HG02798 (cell line): ENCODE results near the gene MCEMP1.

Experiments
- ATAC-seq: cut with Tn5 transposase; IDR thresholded peaks from one replicate; pipeline ENCODE4 v1.9.1; 2021; ENCODE audit warnings: mild to moderate bottlenecking; ENCODE audit not compliant: unreplicated experiment, poor library complexity

The MCEMP1 gene

DNA sequence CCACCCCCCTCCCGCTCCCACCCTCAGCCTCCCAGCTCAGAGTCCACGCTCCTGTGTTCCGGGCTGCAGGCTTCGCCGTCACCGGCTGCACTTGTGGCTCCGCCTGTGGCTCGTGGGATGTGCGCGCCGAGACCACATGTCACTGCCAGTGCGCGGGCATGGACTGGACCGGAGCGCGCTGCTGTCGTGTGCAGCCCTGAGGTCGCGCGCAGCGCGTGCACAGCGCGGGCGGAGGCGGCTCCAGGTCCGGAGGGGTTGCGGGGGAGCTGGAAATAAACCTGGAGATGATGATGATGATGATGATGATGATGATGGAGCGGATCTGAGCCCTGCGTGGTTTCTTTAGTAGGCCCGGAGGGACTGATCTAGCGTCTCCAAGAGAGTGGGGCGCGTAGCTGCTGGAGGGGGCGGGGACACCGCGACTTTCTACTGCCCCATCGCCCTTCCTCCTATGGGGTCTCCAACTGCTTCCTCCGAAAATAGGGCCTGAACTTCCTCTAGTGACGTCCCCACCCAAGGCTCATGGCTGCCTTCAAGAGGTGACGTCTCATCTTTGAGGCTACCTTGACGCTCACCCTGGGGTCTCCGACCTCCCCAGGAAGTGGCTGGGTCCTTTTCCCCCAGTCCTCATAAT is 6.6 kb upstream of the MCEMP1 start:
- ATAC-seq: no peak

DNA sequence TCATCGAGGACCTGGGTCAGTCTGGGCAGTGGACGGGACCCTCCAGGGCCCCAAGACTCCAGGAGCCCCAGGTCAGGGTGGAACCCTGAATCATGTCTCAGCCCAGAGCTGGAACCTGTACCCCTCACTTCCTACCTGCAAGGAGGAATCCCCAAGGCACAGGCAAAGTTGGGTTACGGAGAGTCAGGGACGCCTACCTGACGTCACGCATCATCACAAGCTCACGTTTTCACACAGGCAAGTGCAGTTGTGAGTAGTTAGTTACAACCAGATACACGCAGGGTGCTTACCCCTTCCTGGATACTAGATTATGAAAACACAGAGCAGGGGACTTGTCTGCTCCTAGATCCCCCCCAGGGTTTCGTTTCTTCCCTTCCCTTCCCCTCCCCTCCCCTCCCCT is 6.1 kb upstream of the MCEMP1 start:
- no peak for ATAC-seq

DNA sequence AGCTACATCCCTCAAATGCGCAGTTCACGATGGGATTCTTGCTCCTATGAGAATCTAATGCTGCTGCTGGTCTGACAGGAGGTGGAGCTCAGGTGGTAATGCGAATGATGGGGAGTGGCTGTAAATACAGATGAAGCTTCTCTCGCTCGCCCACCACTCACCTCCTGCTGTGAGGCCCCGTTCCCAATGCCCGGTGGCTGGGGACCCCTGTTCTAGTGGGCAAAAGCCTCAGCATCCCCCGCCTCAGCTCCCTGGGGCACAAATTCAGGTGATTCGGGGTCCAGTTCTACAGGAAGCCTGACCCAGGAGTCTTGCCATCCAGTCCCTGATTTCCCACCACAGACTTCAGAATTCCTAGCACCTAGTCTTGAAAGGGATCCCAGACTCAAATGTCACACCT is 4.4 kb upstream of the MCEMP1 start:
- no peak for ATAC-seq

DNA sequence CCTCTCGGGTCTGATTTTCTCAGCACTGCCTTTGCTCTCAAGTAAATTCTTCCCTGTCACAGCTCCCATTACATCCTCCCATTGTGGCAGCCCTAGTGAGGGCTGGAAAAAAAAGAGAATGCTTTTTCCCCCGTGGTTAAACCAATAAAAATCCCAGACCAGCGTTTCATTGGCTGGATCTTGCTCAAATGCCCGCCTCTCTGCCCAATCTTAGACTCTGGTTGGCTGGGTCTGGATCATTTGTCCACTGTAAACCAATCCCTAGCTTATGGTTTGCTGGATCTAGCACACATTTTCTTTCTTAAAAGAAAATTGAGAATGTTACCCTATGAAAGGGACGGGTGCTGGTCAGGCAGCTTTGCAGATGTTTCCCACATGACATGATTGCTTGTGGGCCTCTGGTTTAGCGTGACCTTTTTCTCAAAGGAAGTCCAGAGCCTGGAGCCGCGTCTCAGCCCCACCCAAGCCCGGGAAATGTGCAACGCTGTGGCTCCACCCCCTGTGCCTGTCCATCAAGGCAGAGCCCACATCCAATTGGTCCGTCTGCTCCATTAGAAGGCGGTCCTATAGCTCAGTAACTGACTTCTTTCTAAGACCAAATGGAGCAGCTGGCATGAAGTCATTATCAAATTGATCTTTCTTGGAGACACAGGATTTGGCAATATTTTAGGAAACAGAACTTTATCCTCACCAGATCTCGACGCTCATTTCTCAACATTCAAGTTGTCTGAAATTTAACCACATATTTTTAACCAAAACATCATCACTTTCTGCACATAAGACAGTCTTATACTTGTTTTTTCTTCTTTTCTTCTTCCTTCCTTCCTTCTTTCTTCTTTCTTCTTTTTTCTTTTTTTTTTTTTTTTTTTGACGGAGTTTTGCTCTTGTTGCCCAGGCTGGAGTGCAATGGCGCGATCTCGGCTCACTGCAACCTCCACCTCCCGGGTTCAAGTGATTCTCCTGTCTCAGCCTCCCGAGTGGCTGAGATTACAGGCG is 2.6 kb upstream of the MCEMP1 start:
- ATAC-seq: no peak

DNA sequence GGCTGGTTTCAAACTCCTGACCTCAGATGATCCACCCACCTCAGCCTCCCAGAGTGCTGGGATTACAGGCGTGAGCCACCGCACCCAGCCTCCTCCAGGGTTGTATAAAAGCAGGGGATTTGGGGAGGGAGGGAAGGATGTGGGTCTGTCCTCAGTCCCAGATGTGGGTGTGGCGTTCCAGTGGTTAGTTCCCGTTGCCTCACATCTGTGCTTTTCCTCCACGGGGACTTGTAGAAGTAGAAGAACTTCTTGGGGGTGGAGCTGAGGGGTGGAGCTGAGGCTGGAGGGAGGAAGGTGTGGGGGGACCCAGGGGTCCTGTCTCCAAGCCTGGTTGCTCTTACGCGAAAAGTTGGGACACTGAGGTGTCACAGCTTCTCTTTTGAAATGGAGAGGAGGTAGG is 514 bp upstream of the MCEMP1 start:
- ATAC-seq: no peak

DNA sequence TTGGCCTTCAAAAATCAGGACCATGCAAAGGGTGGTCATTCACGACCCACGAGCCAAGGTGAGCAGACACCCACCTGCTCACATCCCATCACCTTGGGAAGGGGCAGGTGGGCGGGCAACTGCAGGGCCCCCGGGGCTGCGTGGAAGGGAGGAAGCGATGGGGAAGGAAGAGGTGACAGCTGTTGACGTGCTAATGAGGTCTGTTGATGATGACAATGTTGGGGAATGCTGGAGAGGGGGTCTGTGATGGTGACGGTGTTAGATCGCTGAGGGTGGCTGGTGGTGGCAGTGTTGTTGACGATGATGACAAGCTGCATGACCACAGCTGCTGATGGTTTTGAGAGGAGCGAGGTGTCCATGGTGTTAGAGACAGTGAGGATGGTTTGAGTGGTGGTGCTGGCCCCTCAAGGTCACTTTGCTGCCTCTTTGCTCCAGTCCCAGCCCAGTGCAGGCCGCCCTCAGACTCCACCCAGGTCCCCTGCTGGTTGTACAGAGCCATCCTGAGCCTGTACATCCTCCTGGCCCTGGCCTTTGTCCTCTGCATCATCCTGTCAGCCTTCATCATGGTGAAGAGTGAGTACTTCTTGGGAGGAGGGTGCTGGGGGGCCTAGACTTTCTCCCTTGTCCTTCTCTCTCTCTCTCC is 900 bp downstream of the MCEMP1 start:
- no peak for ATAC-seq

DNA sequence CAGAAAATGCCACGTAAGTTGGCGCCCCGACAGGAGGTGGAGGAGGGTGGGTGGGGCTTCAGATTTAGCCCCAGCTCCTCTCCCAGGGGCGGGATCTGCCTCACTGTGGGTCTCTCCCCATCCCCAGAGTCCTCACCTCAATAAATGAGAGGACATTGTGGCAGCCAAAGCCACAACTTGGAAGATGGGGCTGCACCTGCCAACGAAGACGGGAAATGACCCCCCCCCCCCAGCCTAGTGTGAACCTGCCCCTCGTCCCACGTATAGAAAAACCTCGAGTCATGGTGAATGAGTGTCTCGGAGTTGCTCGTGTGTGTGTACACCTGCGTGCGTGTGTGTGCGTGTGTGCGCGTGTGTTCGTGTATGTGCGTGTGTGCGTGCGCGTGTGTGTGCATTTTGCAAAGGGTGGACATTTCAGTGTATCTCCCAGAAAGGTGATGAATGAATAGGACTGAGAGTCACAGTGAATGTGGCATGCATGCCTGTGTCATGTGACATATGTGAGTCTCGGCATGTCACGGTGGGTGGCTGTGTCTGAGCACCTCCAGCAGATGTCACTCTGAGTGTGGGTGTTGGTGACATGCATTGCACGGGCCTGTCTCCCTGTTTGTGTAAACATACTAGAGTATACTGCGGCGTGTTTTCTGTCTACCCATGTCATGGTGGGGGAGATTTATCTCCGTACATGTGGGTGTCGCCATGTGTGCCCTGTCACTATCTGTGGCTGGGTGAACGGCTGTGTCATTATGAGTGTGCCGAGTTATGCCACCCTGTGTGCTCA is 2.3 kb downstream of the MCEMP1 start:
- ATAC-seq: peak; percentile 42

DNA sequence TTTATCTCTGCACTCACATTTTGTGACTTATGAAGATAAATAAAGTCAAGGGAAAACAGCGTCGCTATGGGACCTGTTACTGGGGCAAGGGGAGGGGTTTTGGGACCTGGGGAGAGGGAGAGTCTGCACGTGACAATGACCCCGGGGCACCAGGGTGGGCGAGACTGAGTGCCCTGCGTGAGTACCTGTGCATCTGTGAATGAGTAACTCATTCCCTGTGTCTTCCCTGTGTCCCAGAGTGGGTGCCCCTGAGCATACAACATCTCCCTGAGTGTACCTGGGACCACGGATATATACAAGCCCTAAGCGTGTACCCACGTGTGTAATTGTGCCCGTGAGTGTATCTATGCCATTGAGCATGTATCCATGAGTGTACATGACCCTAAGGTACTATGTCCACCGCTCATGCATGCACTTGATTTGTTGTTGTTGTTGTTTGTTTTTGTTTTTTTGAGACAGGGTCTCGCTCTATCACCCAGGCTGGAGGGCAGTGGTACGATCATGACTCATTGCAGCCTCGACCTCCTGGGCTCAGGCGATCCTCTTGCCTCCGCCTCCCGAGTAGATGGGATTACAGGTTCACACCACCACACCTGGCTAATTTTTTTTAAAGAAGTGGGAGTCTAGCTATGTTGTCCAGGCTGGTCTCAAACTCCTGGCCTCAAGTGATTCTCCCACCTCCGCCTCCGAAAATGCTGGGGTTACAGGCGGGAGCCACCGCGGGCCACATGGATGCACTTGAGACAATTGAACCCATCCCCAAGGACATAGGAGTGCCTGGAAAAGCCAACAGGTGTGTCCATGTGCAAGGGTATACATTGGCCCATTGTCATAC is 3.1 kb downstream of the MCEMP1 start:
- ATAC-seq: no peak

DNA sequence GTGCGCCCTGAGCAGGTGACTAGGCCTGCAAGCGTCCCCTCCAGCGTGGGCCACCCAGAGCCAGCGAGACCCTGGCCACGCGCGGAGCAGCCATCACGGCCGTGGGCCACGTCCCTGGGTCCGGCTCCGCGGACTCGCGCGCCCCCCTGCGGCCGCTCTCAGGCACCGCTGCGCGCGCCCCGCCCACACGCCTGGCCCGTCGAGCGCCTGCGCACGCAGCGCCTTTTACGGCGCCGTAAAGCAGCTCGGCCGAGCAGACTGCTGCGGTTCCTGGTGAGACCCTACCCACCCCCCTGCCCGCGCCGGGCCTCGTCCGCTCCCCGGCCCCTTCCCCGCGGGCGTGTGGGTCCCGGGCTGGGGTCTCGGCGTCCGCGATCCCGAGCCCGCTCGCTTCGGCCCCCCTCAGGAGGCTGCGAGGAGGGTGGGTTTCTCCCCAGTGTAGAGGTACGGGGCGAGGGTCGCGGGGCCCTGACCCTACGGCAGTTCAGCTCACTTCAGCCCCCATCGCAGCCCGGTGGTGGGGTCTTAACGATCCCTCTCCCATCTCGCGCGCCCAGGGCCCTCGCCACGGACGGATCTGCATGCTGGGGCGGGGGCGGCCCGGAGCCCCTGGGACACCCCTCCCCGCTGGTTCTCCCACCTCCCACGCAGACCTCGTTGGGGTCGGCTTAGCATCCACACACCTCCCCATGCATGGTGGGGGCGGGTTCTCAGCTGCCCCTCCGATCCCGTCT is 3.9 kb downstream of the MCEMP1 start, which contains the start of gene TRAPPC5:
Gene TRAPPC5 (plus strand): TSS at position 228 of the 734 bp plus-strand sequence. CDS start 1,421 bp downstream, outside the sequence.
- ATAC-seq: peak; percentile 75

DNA sequence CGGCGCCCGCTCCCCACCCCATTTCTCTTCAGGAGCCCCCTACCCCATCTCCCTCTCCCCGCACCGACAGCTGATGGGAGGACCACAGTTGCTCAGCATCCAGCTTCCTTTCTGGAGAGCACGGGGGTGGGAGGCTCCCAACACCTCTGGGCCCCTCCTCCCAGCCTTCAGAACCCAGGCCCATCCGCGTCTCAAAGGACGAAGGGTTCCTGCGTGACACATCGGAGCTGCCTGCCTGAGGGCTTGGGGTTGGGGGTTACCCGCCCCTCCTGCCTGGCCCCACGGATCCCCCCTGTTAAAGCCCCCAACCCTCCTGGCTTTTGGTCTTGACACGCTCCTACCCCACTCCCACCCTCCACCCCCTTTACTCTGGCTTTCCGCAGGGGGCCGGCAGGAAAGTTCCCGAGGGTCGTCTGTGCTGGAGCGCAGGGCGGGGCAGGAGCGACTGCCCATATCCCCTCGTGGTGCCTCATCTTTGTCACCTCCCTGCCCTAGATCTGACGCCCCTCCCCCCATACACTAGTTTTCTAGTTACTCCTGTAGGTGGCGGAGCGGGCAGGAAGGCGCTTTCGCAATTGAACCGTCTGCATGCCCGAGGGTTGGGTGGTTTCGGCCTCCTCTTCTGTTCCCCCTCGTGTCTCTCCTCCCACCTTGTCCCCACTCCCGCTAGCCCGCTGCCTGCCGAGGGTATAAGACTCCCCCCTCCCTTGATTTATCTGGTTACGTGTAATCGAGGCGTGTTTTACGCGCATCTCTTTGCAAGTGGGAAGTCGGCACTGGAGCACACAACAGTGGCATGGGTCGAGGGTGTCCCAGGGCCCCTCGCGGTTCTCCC is 4.7 kb downstream of the MCEMP1 start:
- ATAC-seq: no peak

DNA sequence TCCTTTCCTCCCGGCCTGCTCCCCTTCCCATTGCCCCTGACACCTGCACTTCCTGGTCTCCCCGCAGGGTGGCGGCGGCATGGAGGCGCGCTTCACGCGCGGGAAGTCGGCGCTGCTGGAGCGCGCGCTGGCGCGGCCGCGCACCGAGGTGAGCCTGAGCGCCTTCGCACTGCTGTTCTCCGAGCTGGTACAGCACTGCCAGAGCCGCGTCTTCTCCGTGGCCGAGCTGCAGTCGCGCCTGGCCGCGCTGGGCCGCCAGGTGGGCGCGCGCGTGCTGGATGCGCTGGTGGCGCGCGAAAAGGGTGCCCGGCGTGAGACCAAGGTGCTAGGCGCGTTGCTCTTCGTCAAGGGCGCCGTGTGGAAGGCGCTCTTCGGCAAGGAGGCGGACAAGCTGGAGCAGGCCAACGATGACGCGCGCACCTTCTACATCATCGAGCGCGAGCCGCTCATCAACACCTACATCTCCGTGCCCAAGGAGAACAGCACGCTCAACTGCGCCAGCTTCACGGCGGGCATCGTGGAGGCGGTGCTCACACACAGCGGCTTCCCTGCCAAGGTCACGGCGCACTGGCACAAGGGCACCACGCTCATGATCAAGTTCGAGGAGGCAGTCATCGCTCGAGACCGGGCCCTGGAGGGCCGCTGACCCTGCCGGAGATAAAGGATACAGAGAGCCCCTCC is 5.4 kb downstream of the MCEMP1 start:
- no peak for ATAC-seq

DNA sequence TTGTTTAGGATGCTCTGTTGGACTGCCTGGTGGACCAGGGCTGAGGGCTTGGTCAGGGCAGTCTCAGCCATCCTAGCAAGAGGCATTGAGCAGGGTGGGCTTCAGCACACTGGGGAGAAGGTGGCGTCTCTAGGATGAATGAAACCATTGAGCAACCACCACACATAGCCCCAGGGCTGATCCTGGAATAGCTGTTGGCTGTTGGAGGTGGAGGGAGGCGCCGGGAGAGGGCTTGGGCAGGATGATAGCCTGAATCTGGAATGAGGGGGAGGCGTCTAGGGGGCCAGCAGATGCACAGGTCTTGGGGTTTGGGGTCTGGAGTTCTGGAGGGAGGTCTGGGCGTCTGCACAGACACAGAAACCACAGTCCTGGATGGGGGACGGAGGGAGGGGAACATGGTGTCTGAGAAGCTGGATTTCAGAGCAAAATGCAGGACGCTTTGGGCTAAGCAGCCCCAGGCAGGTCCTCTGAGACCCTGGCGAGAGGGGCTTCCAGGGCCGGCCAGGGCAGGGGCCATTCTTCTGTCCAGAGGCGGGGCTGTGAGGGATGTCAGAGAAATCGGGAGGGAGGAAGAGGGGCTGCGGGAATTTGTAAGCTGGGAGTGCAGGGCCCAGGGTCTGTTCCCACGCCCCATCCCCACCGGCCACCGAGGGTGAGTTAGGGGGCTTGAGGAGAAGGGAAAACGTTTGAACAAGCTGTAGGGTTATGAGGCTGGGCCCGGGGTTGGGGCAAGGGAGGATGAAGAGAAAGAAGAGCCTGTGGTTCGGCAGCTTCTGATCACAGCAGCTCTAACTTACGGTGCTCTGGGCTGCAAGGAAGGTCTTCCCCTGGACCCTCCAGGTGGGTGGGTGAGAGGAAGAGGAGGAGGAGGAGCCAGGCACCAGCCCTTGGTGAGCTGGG is 8.9 kb downstream of the MCEMP1 start:
- no peak for ATAC-seq

DNA sequence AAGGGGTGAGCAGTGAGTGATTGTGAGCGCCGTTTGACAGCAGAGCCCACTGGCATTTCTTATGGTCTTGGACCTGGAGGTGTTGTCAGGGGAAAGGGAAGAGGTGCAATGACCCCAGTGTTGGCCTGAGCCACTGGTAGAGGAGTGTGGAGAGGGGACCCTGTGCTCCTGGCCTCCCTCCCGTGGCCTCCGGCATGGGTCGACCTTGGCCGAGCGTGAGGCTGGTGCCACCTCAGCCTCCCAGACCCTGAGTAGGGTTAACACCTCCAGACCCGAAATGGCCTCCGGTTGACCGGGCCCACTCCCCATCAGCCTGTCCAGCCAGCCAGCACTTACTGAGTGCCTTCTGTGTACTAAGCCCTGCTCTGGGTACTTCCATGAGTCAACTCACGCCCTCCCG is 10.3 kb downstream of the MCEMP1 start:
- ATAC-seq: no peak

DNA sequence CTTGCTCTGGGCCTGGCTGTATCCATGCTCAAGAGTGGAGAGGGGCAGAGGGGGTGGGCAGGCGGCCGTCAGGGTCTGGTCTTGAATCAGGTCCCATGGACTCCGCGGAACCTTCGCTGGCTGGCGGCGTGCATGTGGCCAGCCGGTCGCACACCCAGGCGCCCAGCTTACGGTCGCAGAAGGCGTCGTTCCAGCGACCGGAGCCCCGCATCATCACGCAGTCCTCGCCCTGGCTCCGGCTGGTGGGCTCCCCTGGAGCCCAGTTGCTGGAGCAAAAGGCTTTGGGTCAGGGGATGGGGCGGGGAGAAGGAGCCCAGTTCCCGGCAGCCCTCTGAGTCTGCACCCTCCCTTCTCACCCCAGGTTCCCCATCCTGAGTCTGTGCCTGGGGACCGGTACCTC is 12.3 kb downstream of the MCEMP1 start:
- ATAC-seq: no peak

DNA sequence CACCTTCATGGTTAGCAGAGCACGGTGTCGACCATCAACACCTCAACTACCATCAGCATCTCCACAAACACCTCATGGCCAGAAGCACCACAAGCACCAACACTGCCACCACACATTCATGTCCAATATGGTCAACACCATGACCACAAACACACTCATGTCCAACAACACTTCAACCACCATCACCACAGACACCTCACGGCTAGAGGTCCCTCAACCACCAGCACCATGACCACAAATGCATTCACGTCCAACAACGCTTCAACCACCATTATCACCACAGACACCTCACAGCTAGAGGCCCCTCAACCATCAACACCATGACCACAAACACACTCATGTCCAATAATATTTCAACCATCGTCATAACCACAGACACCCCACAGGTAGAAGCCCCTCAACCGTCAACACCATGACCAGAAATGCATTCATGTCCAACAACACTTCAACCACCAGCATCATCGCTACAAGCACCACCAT is 13.9 kb downstream of the MCEMP1 start:
- ATAC-seq: no peak

DNA sequence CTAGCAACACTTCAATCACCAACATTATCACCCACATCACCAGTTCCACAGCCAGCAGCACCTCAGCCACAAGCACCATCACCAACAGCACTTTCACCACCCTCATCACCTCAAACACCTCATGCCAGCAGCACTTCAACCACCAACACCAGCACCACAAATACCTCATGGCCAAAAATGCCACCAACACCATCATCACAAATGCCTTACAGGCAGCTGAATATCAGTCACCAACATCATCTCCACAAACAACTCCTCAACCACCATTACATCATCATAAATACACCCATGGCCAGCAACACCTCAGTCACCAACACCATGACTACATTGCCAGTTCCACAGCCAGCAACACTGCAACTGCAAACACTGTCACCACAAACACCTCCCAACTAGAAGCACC is 14.6 kb downstream of the MCEMP1 start:
- ATAC-seq: no peak
